ENCODE measurements around the gene LUC7L. TPM values are rescaled to one million over a fixed set of nuclear protein-coding genes. Genes with fewer than 3 reads are reported as not detected.
"Not testable (repeated sequence)": the region's sequence is repeated elsewhere in the genome, so short reads cannot be mapped to it uniquely, and the experiment has no call there.

The LUC7L gene
- total RNA-seq, 2 donors from 2014 or later, result 54.8 to 65.4 TPM

GRCh38 chr16:267562-267961, 38.3 kb upstream of the LUC7L start:
- not testable (repeated sequence) for H3K4me1 Mint-ChIP-seq; ATAC-seq (replicated peaks); H3K4me3 Mint-ChIP-seq; H3K9me3 Mint-ChIP-seq; H3K36me3 Mint-ChIP-seq (ENCODE audit: low read depth); H3K27me3 Mint-ChIP-seq; H3K27ac Mint-ChIP-seq

- ATAC-seq (replicated peaks), result no peak
- Mint-ChIP-seq H3K27me3 (no peaks in the 10 kb centered on the region), H3K9me3 (no peaks in the 10 kb centered on the region), H3K4me3 (no peak overlapping the region), H3K27ac (no peak overlapping the region), H3K36me3 (ENCODE audit: low read depth) (peaks cover 8% of the 10 kb centered on the region), H3K4me1 (no peaks in the 10 kb centered on the region)
These were observed 37.3 kb upstream of the LUC7L start for GRCh38 chr16:266258-267164.

GRCh38 chr16:265711-266110, 36.5 kb upstream of the LUC7L start:
- Mint-ChIP-seq H3K36me3 (ENCODE audit: low read depth) (peaks cover 8% of the 10 kb centered on the region), H3K27me3 (no peaks in the 10 kb centered on the region), H3K4me1 (no peaks in the 10 kb centered on the region), H3K27ac (no peak overlapping the region), H3K9me3 (no peaks in the 10 kb centered on the region), H3K4me3 (no peak overlapping the region)
- peak; percentile 56 for ATAC-seq (replicated peaks)

DNA sequence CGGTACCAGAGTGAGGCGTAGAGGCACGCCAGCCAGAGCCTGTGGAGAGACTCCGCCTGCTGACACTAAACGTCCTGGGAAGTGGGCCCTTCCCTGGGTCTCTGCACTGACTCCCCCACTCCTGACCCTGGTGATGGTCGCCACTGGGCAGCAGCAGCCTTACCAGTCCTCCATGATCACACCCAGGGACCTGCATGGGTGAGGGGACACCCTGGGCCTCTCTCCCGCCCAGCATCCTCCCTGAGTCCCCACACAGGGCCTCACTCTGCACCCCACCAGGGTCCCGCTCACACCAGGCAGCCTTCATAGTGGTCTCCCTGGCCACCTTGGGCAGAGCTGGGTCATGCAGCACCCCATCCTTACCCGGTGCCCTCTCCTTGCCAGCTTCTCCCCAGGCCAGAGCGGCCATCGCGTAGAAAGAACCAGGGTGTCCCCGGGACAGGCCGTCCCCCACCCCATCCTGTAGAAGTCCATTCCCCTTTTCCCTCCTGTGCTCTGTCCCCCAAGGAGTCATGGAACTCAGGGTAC, 35.8 kb upstream of the LUC7L start:
- Mint-ChIP-seq H3K4me3 (no peak overlapping the region), H3K27ac (no peak overlapping the region), H3K4me1 (no peaks in the 10 kb centered on the region), H3K36me3 (ENCODE audit: low read depth) (peaks cover 8% of the 10 kb centered on the region), H3K9me3 (no peaks in the 10 kb centered on the region), H3K27me3 (no peaks in the 10 kb centered on the region)
- ATAC-seq (replicated peaks), result no peak

- H3K4me1 Mint-ChIP-seq, result no peaks in the 10 kb centered on the region
- ATAC-seq (replicated peaks), result no peak
- peaks cover 8% of the 10 kb centered on the region for H3K36me3 Mint-ChIP-seq (ENCODE audit: low read depth)
- H3K4me3 Mint-ChIP-seq, result no peak overlapping the region
- no peak overlapping the region for H3K27ac Mint-ChIP-seq
- no peaks in the 10 kb centered on the region for H3K9me3 Mint-ChIP-seq
- H3K27me3 Mint-ChIP-seq, result no peaks in the 10 kb centered on the region
These were observed 35.2 kb upstream of the LUC7L start for GRCh38 chr16:264440-264951.

GRCh38 chr16:263944-264343, 34.7 kb upstream of the LUC7L start:
- no peak overlapping the region for H3K4me3 Mint-ChIP-seq
- H3K9me3 Mint-ChIP-seq, result no peaks in the 10 kb centered on the region
- H3K36me3 Mint-ChIP-seq (ENCODE audit: low read depth), result peaks cover 8% of the 10 kb centered on the region
- ATAC-seq (replicated peaks), result no peak
- peaks cover 5% of the 10 kb centered on the region for H3K4me1 Mint-ChIP-seq
- no peaks in the 10 kb centered on the region for H3K27me3 Mint-ChIP-seq
- H3K27ac Mint-ChIP-seq, result no peak overlapping the region

GRCh38 chr16:263182-263774, 34.0 kb upstream of the LUC7L start:
- no peaks in the 10 kb centered on the region for H3K9me3 Mint-ChIP-seq
- no peak overlapping the region for H3K4me3 Mint-ChIP-seq
- no peak for ATAC-seq (replicated peaks)
- H3K4me1 Mint-ChIP-seq, result peaks cover 6% of the 10 kb centered on the region
- no peaks in the 10 kb centered on the region for H3K27me3 Mint-ChIP-seq
- no peak overlapping the region for H3K27ac Mint-ChIP-seq
- H3K36me3 Mint-ChIP-seq (ENCODE audit: low read depth), result peaks cover 8% of the 10 kb centered on the region

- Mint-ChIP-seq H3K4me1 (peaks cover 6% of the 10 kb centered on the region), H3K27ac (no peak overlapping the region), H3K27me3 (no peaks in the 10 kb centered on the region), H3K9me3 (no peaks in the 10 kb centered on the region), H3K4me3 (no peak overlapping the region), H3K36me3 (ENCODE audit: low read depth) (peaks cover 8% of the 10 kb centered on the region)
- no peak for ATAC-seq (replicated peaks)
These were observed 33.0 kb upstream of the LUC7L start for GRCh38 chr16:262121-262745.

GRCh38 chr16:261031-261691, 31.9 kb upstream of the LUC7L start:
- H3K9me3 Mint-ChIP-seq, result no peaks in the 10 kb centered on the region
- ATAC-seq (replicated peaks), result no peak
- no peak overlapping the region for H3K27ac Mint-ChIP-seq
- H3K27me3 Mint-ChIP-seq, result no peaks in the 10 kb centered on the region
- H3K36me3 Mint-ChIP-seq (ENCODE audit: low read depth), result peaks cover 12% of the 10 kb centered on the region
- no peak overlapping the region for H3K4me3 Mint-ChIP-seq
- H3K4me1 Mint-ChIP-seq, result peaks cover 6% of the 10 kb centered on the region

GRCh38 chr16:260326-260725, 31.1 kb upstream of the LUC7L start:
- no peak overlapping the region for H3K27ac Mint-ChIP-seq
- no peaks in the 10 kb centered on the region for H3K27me3 Mint-ChIP-seq
- peaks cover 20% of the 10 kb centered on the region for H3K36me3 Mint-ChIP-seq (ENCODE audit: low read depth)
- H3K9me3 Mint-ChIP-seq, result no peaks in the 10 kb centered on the region
- no peak for ATAC-seq (replicated peaks)
- H3K4me1 Mint-ChIP-seq, result peaks cover 6% of the 10 kb centered on the region
- no peak overlapping the region for H3K4me3 Mint-ChIP-seq

GRCh38 chr16:259814-260253, 30.6 kb upstream of the LUC7L start:
- Mint-ChIP-seq H3K4me1 (peaks cover 6% of the 10 kb centered on the region), H3K27me3 (no peaks in the 10 kb centered on the region), H3K4me3 (peak overlapping the region; percentile 36), H3K36me3 (ENCODE audit: low read depth) (peaks cover 24% of the 10 kb centered on the region), H3K27ac (no peak overlapping the region), H3K9me3 (no peaks in the 10 kb centered on the region)
- no peak for ATAC-seq (replicated peaks)

- peaks cover 6% of the 10 kb centered on the region for H3K4me1 Mint-ChIP-seq
- no peak overlapping the region for H3K27ac Mint-ChIP-seq
- peaks cover 24% of the 10 kb centered on the region for H3K36me3 Mint-ChIP-seq (ENCODE audit: low read depth)
- H3K9me3 Mint-ChIP-seq, result no peaks in the 10 kb centered on the region
- no peaks in the 10 kb centered on the region for H3K27me3 Mint-ChIP-seq
- peak; percentile 75 for ATAC-seq (replicated peaks)
- peak overlapping the region; percentile 36 for H3K4me3 Mint-ChIP-seq
These were observed 30.0 kb upstream of the LUC7L start for GRCh38 chr16:259226-259625.

DNA sequence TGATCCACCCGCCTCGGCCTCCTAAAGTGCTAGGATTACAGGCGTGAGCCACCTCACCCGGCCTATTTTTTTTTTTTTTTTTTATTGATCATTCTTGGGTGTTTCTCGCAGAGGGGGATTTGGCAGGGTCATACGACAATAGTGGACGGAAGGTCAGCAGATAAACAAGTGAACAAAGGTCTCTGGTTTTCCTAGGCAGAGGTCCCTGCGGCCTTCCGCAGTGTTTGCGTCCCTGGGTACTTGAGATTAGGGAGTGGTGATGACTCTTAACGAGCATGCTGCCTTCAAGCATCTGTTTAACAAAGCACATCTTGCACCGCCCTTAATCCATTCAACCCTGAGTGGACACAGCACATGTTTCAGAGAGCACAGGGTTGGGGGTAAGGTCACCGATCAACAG, 28.8 kb upstream of the LUC7L start:
- not testable (repeated sequence) for H3K4me3 Mint-ChIP-seq; ATAC-seq (replicated peaks); H3K4me1 Mint-ChIP-seq; H3K27me3 Mint-ChIP-seq; H3K9me3 Mint-ChIP-seq; H3K27ac Mint-ChIP-seq
- peaks cover 24% of the 10 kb centered on the region for H3K36me3 Mint-ChIP-seq (ENCODE audit: low read depth)

GRCh38 chr16:255183-255582, 25.9 kb upstream of the LUC7L start:
- Mint-ChIP-seq H3K27ac (no peak overlapping the region), H3K36me3 (ENCODE audit: low read depth) (peaks cover 23% of the 10 kb centered on the region), H3K4me3 (no peak overlapping the region), H3K4me1 (peaks cover 13% of the 10 kb centered on the region), H3K9me3 (no peaks in the 10 kb centered on the region), H3K27me3 (no peaks in the 10 kb centered on the region)
- no peak for ATAC-seq (replicated peaks)
